GM21737 (cell line): ENCODE measurements around the gene HOXB7.

ENCODE experiments used
- ATAC-seq: cut with Tn5 transposase; IDR thresholded peaks from one replicate; pipeline ENCODE4 v1.9.1; 2021; ENCODE audit warnings: mild to moderate bottlenecking, moderate library complexity; ENCODE audit not compliant: unreplicated experiment

Gene HOXB7

DNA sequence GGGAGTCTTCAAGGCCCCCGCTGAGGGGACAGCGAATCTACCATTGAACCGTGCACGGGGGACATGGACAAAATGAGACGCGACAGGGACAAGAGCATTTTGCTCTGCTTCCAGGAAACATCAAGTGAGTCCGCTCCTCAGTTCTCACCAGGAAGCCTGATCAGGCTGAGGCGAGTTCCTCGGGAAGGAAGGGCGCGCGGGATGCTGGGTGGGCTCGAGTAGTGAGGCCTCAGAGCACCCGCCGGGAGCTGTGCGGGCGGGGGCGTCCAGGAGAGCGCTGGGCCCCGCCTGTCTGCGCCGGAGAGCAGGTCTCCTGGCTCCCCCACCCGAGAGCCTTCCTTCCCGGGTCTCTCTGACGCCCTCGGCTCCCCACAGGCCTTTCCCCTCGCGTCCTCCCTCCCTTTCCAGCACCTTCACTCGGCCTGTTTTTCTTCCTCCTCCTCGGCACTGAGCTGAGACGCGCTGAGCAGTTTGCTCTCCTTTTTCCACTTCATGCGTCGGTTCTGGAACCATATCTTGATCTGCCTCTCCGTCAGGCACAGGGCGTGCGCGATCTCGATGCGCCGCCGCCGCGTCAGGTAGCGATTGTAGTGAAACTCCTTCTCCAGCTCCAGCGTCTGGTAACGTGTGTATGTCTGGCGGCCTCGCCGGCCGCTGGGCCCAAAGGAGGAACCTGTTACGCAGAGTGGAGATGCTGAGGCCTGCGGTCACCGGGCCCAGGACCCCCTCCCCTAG, 14.7 kb downstream of the HOXB7 start:
- ATAC-seq = no peak

DNA sequence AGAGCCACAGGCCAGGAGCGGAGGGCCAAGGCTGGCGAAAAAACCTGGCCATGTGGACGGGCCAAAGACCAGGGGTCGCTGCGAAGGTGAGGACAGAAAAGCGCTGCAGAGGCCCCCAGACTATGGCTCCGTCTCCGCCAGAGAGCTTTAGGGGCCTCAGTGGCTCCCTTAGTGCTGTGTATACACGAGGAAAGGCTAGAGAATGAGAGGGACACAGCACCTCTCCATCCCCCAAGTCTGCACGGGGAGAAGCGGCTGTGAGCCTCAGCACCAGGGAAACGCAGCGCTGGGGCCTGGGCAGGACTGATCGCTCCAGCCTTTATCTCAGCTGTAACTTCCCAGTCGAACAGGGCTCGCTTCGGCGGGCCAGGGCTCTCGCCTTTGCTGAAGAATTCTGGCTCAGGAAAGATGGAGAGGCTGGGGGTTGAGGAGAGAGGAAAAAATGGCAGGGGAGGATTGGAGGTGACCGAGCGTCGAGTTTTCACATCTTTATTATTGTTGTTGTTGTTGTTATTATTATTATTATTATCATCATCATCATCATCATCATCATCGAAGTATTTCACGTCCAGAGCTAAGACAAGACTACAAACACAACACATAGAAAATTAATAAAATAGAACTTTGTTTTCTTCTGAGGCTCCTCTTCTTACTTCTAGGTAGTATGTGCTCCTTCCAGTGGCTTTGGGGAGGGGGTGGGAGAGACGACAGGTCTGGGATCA, 15.4 kb downstream of the HOXB7 start:
- no peak for ATAC-seq

DNA sequence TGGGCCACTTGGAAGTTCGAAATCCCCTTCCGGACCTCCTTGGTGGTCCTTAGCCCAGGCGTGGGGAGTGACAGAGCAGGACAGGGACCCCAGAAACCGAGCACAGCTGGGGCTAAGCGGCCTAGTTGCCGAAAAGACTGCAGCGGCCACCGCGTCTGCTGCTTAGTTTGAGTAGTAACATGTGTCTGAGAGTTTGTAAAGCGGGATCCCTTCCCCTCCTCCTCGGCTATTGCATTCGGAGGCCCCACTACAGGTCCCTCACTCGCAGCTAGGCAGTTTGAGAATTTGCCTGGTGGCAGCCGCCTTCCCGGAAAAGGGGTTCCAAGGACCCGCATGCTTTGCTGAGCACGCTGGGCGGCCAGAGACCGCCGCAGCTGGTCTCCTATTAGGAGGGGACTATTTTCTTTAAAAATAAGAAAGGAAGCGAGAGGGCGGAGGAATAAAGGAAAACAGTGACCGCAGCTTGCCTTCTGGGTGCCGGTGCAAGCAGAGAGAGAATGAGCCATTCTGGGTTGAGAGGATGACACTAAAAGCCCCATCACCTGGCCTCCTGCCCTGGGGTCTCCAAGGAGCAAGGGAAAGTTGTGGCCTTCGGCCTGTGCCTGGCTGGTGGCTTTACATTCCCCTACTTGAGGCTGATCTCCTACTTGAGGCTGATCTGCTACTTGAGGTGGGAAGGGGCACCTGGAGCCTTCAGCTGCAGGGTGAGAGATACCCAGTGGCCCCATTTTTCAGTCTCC, 16.1 kb downstream of the HOXB7 start:
- ATAC-seq = no peak

DNA sequence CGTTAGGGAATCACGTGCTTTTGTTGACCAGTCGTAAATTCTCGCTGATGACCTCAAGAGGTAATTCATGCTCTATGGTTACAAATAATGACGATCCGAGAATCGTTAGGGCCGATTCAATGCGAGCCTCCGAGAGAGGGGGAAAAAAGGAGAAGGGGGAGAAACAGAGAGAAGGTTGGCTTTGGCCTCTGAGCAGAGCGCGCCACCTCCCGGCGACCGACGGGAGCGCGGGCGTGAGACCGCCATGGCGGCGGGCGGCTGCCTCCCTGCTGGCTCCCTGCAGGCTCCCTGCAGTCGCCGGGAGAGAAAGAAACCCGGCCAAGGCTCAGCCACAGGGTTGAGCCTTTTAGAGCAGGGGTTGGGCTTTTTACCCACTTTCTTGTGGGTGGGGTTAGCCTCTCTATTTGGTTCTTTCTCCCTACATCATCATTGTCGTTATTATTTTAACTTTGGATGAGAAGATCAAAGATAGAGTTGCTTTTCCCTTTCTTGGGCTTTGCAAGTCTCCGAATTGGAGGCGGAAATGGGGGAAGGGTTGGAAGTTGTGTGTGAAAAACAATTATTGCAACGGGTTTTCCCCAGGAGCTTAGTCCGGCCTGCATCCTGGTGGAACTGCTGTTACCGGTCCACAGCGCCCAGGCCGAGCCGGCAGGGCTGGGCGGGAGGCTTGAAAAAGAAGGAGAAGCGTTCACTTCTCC, 16.8 kb downstream of the HOXB7 start:
- no peak for ATAC-seq

DNA sequence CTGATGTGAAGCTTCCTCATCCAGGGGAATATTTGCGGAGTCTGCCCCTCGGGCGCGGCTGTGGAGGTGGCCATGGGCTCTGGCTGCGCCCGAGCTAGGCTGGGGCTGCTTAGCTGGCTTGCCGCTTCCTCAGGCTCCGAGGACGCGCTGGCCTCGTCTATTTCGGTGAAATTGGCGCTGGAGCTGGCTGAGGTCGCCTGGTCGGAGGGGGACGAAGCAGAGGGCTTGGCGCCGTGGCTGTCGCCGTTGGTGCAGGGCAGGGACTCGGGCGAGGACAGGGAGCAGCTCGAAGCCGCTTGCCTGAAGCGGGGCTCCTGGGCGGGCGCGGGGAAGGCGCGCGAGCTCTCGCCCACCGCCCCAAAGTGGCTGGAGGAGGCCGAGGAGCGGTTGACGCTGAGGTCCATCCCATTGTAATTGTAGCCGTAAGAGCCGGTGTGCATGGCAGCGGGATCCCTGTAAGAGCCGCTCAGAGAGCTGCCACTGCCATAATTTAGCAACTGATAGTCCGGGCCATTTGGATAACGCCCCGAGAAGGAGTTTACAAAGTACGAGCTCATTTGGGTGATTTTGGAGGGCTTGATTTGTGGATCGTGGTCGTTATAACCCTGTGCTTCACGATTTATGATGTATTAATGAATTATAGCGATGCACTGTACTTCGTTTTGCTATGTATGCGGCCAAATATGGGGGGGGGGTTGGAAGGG, 17.5 kb downstream of the HOXB7 start, which contains the start of gene HOXB5:
Gene HOXB5 (minus strand): TSS at position 654 of the 704 bp plus-strand sequence. CDS start 97 bp downstream, at position 557.
- no peak for ATAC-seq

DNA sequence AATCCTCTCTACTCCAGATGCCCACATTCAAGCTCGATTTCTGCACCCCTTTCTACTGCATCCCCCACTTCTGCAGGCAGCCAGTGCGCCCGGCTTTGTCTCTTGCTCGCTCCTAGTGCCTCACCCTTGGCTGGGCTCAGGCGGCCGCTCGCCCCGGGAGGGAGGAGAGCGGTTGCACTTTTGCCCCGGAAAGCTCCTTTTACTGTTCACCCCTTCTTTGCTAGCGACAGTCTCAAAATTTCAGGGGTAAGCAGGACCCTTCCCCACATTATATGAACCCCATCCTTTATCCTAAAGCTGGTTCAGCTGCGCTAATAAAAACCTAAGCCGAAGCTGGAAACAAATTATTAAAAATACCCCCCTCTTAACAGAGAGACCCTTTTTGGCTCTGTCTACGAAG, 18.2 kb downstream of the HOXB7 start:
- no peak for ATAC-seq

DNA sequence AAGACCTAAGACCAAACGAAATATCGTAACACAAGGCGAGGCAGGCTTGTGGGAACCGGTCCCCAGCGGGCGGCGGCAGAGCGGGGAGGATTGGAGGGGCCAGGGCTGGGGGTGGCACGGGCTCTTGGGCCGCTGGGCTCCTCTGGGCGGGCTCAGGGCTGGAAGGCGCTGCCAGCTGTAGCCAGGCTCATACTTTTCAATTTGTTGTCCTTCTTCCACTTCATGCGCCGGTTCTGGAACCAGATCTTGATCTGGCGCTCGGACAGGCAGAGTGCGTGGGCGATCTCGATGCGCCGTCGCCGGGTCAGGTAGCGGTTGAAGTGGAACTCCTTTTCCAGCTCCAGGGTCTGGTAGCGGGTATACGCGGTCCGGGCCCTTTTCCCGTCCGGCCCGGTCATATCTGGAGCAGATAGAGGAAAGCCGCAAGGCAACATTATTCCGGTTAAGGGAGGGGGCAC, 18.7 kb downstream of the HOXB7 start:
- ATAC-seq = no peak

DNA sequence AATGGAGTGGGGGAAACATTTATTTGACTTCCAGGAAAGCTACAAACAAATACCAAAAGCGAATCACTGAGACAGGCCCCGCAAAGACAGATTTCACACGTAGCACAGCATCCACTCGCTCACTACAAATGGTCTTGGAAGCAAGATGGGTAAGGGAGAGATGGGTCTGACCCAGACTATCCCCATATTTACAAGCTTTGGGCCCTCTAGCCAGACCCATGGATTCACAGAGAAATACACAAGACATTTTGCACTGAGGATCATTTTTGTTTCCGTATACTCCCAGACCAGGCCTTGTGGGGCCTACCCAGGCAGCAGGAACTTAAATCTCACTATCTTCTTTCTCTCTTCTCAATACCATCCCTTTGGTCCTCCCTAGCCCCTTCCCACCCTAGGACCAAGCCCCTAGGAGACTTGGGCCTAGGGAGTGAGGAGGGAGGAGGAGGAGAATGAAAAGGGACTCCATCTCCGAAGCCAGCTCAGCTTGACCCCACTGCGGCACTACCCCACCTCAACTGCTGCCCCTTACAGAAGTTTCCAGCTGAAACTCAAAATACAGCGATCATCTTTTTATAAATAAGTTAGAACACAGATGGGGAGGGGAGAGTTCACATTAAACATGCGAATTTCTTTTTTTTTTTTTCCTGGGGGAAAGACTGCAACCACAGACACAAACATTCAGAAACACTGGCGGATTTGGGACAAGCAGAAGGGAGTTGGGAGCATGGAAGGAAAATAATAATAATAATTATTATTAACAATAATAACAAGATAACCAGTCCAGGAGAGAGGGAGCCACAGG, 19.4 kb downstream of the HOXB7 start:
- ATAC-seq = no peak

DNA sequence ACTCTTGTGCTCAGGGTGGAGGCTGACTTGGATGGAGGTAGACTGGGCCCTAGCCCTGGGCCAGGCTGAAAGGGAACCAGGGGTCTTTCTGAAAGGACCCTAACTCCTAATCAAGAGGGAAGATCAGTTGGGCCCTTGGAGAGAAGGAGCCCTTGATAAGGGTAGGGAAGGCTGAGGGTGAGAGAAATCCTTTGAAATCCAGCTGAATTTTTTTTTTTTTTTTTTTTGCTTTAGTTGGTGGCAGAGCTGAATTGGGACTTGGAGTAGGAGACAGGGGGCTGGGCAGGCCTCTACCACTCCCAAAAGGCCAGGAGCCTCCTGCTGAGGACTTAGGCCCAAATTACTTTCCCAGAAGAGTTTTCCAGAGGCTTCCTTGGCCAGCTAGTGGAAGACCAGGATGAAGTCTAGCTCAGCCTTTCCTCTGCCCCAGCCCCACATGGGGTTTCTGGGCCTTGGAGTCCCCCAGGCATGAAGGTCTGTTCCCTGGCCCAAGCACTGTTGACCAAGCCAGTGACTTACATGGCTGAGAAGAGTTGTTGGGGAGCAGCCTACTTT, 20.1 kb downstream of the HOXB7 start:
- ATAC-seq = no peak

DNA sequence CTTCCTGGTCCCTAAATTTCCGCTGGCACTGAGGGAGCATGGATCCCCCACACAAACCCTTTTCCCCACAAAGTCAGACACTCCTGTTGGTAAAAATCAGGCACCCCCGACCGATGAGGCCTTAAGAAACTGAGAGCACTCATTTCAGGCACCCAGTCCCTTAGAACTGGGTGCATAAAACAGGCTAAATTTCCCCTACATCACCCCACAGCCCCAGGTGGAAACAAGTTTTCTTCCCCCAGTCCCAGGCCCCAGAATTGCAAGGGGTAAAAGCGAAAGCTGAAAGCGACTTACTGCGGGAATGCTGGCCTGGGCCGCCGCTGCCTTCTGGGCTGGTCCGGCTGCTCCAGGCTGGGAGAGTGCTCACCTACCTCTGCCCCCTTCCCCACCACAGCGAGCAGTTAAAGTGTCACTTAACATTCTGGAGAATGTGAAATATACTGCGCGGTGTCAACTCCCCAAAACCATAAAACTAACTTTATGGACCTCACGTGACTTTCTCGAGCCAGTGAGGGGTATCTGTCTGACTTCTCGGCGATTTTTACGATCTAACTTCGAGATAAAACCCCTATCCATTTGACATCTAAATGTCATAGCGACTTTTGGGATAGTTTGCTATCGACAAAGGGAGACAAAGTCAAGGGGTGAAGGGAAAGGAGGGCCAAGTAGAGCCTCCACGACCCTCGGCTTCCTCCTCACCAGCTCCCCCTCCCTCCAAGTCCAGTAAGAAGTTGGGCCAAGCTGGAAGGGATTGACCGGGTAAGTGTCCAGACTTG, 20.8 kb downstream of the HOXB7 start, which contains the start of gene HOXB3:
Gene HOXB3 (minus strand): TSS at position 411 of the 776 bp plus-strand sequence. CDS start 37,767 bp downstream, outside the sequence.
- no peak for ATAC-seq

DNA sequence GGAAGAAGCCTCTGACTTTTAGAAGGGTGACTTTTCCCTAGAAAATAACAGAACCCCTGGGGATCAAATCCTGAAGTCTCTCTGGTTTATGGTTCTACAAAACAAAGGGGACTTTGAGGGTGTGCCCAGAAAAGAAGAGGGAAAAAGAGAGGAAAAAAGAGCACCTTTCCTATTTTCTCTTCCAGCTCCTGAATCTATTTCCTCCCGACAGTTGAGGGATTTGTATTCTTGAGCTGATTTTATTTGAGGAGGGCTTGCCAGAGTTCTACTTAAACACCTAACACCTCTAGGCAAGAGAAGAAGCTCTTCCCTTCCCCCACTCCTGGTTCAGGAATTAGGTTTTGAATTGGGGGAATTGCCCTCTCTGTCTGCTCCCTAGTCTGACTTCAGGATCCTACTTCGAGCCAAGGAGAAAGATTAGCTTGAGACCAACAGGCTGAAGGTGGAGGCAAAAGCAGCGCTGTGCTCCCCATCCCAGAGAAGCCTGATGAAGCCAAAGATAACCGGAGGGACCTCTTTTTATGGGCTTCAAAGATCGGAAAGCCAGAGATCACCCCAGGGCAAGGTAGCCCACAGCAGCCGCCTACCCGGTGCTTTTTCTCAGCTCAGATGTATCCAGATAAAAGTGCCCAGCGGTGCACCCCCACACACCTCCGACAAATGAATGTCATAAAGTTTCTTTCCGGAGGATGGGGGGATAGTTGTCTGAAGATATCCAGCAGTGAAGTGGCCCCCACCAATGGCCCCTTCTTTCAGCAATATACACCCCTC, 21.6 kb downstream of the HOXB7 start:
- ATAC-seq = no peak

DNA sequence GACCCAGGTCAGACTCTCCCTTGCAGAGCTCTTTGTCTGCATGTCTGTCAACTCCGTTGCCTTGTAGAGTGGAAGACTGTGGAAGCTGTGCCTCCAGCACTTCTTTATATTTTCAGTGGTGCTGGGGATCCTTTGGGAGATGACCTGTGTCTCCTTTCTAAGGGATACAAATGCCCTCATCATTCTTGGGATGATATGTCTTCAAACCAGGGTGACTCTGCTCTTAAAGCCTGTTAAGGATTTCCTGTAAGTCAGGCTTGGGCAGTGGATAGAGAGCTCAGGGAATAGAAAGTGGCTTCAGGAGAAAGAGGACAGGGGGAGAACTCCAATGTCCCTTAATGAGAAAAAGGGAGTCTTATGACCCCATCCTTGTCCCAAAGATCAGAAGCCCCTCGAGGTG, 22.3 kb downstream of the HOXB7 start:
- no peak for ATAC-seq

DNA sequence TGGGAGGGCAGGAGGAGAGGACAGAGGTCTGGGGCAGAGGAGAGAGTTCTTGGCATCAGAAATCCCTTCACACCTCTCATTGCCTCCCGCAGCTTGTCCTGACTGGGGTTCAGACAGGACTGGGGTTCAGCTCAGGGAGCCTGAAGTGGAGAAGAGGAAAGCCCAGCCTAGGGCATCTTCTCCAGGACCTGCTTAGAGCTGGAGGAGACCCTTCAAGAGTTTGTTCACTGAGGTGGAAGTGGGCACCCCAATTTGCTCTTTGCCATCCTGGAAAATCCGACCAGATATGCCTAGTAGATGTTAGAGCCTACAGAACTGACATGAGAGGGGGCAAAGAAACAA, 22.8 kb downstream of the HOXB7 start:
- no peak for ATAC-seq

DNA sequence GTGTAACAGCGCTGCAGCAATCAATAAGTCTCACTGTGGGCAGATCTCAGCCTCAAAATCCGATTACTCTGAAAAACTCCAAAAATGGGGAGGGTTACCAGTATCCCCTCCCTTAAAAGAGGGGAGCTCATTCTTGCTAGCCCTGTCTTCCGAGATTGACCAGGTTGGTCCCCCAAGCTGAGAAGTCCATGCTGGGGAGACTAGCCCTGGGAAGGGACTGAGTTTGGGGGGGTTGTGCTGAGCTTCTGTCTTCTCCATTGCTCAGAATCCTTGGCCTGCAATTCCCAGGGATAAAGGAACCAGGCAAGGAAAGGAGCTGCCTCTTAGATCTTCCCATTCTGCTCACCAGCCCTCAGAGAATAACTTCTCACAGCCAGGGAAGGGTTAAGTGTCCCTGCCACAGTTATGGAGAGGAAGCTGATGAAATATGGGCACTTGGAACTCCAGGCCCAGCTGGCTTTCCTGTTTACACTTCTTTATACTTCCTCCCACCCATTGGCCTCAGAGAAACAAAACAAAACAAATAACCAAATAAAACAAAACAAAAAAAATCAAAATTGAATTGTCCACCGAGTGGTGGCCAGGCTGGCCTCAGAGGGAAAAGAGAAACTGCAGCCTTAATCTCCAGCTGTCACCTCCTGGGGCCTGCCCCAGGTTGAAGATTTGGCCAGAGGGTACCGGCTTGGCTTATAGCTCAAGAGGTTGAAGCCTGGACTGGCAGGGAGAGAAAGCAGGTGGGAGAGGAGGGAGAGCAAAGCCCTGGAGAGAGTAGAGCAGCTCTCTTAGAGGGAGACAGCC, 23.3 kb downstream of the HOXB7 start:
- no peak for ATAC-seq

DNA sequence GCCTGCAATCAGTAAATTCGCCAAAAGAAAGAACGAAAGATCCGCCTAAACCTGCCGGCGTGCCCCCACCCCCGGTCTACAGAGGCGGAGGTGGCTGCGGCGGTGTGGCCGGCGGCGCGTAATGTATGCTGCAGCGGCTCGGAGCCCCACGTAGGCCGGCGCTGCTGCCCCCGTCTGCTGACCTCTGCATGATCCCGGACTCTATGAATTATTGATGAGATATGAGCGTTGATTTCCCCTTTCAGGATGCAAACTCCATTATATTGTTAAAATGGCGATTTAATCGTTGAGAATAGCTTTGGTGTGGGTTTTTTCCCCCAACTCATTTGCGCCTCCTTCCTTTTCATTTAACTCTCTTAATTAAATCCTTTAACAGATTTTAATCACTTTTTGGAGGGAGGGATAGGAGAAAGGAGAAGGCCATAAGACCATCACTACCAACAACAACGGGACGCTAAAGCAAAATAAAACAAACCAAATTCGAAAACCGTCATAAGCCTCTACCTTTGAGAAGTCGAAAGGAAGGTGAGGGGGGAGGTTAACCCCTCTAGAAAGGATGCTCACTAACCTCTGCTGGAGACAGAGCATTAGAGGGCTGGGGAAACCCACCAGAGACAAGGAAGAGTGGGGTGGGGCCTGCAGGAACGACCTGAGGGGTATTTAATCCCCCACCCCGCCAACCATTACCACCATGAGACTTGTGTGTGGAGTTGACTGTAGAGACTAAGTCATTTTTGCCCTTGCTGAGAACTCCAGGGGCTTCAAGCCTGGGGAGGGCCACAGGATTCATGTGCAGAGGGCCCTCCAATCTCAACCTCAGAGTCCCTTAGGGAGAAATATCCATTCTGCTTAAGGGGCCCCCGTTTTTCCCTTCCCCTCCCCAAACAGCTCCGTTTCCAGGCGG, 24.2 kb downstream of the HOXB7 start:
- ATAC-seq = no peak

DNA sequence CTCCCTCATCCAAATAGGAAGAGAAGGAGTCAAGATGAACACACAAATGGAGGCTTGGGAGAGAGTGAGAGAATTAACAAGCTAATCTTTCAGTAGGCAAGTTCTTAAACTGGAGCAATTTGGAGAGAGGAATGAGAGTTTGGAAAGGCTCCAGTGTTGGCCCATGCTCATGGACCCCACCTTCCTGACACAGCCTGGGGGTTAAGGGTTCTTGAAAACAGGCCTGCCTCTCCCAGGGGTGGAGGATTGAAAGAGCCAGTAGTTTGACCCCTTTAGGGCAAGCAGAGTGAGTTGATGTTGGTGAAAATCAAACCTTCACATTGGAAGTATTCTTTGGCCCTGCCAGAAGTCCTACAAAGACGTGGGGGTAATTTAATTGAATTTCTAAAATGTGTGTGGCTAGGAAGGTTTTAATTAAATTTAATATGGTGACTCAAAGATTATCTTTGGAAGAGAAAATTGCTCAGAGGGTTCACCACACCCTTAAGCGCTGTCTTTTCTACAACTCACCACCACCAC, 26.5 kb downstream of the HOXB7 start:
- ATAC-seq = no peak
